HUES48 (cell line): ENCODE measurements around the gene CNTNAP2.

Source experiments
- H3K27ac ChIP-seq: one replicate; pipeline ENCODE4 v1.7.0; 2013; ENCODE audit warnings: low read depth, low read length, inconsistent platforms
- H3K27me3 ChIP-seq: 2 replicates; pipeline ENCODE4 v1.6.1; 2013; ENCODE audit warnings: mild to moderate bottlenecking, low read length; ENCODE audit not compliant: control insufficient read depth, insufficient read depth
- H3K36me3 ChIP-seq: 2 replicates; pipeline ENCODE4 v1.6.1; 2013; ENCODE audit warnings: low read length; ENCODE audit not compliant: control insufficient read depth, insufficient read depth
- H3K4me1 ChIP-seq: 2 replicates; pipeline ENCODE4 v1.6.1; 2013; ENCODE audit warnings: mild to moderate bottlenecking, low read length; ENCODE audit not compliant: control insufficient read depth, insufficient read depth
- H3K4me3 ChIP-seq: 2 replicates; pipeline ENCODE4 v1.5.1; 2013; ENCODE audit warnings: mild to moderate bottlenecking, low read depth, low read length
- H3K9ac ChIP-seq: 2 replicates; pipeline ENCODE4 v1.6.1; 2013; ENCODE audit warnings: mild to moderate bottlenecking, low read depth, low read length, moderate library complexity
- H3K9me3 ChIP-seq: 2 replicates; pipeline ENCODE4 v1.6.1; 2013; ENCODE audit warnings: low read length; ENCODE audit not compliant: control insufficient read depth, insufficient read depth

The CNTNAP2 gene

GRCh38 chr7:147188467-147188866 lies 1071.9 kb downstream of the CNTNAP2 start:
- H3K27me3 ChIP-seq: no peaks in the 10 kb centered on the region
- no peaks in the 10 kb centered on the region for H3K4me1 ChIP-seq
- H3K9ac ChIP-seq: no peak overlapping the region
- no peaks in the 10 kb centered on the region for H3K9me3 ChIP-seq
- H3K27ac ChIP-seq: no peak overlapping the region
- no peak overlapping the region for H3K4me3 ChIP-seq
- H3K36me3 ChIP-seq: no peaks in the 10 kb centered on the region

DNA sequence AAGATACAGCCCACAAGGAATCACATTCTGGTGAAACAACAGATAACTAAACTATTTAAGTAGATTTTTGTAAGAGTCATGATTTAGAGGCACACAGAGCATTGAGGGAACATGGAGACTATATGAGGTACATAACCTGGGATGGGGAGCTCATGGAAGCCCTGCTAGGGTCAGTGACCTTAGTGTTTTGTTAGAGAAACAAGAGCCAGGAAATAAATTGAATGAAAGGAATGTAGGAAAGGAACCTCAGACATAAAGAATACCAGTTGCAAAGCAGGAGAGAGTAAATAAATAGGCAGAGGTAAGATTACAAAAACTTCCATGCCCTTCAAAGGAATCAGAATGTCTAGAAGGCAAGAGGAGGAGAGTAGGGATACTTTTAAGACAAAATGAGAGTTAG lies 1076.9 kb downstream of the CNTNAP2 start:
- H3K9me3 ChIP-seq: no peaks in the 10 kb centered on the region
- no peaks in the 10 kb centered on the region for H3K36me3 ChIP-seq
- H3K9ac ChIP-seq: no peak overlapping the region

DNA sequence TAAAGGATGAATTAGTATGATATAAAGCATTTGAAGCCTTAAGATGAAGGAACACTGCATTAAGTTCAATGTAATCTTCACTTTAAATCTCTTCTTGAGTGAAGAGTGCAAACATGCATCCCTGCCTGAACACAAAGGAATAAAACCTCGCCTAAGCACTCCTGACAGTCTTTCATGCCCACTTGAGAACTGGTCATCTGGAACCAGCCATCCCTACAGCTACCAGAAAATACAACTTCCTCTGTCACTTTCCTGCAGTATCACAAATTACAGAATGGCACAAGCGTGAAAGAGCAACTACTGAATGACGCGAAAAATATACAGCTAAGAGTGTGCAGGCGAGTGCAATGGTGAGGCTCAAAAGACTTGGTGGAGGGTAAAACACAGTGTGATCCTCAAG lies 1079.9 kb downstream of the CNTNAP2 start:
- Histone ChIP-seq H3K36me3 (no peaks in the 10 kb centered on the region), H3K4me3 (no peak overlapping the region), H3K9me3 (no peaks in the 10 kb centered on the region), H3K27ac (no peak overlapping the region), H3K4me1 (no peaks in the 10 kb centered on the region), H3K27me3 (no peaks in the 10 kb centered on the region), H3K9ac (no peak overlapping the region)

More for the DNA sequence above, 1076.9 kb downstream of the CNTNAP2 start:
- Histone ChIP-seq H3K27me3 (no peaks in the 10 kb centered on the region), H3K4me3 (no peak overlapping the region), H3K4me1 (no peaks in the 10 kb centered on the region), H3K27ac (no peak overlapping the region)

DNA sequence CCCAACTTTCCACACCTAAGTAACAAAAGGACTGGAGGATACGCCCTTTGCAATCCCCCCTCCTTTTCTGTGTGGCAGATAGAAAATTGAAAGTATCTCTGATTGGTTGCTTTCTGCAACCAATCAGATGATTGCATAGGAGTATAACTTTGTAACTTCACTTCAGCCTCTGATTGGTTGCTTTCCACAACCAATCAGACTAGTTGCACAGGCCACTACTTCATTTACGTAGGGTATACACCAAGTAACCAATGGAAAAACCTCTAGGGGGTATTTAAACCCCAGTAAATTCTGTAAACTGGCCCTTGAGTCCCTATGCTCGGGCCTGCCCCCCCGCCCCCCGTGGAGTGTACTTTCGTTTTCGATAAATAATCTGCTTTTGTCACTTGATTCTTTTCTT lies 1080.4 kb downstream of the CNTNAP2 start:
- H3K36me3 ChIP-seq: no peaks in the 10 kb centered on the region
- H3K9me3 ChIP-seq: no peaks in the 10 kb centered on the region
- no peak overlapping the region for H3K27ac ChIP-seq
- H3K9ac ChIP-seq: no peak overlapping the region
- H3K4me3 ChIP-seq: no peak overlapping the region
- no peaks in the 10 kb centered on the region for H3K4me1 ChIP-seq
- no peaks in the 10 kb centered on the region for H3K27me3 ChIP-seq

GRCh38 chr7:147199868-147200267 lies 1083.3 kb downstream of the CNTNAP2 start:
- H3K9ac ChIP-seq: no peak overlapping the region
- no peaks in the 10 kb centered on the region for H3K27me3 ChIP-seq
- H3K27ac ChIP-seq: no peak overlapping the region
- no peaks in the 10 kb centered on the region for H3K9me3 ChIP-seq
- no peaks in the 10 kb centered on the region for H3K4me1 ChIP-seq
- no peaks in the 10 kb centered on the region for H3K36me3 ChIP-seq
- H3K4me3 ChIP-seq: no peak overlapping the region

GRCh38 chr7:147207988-147208387 lies 1091.4 kb downstream of the CNTNAP2 start:
- Histone ChIP-seq H3K27me3 (no peaks in the 10 kb centered on the region), H3K9ac (no peak overlapping the region), H3K4me1 (peaks cover 9% of the 10 kb centered on the region), H3K27ac (no peak overlapping the region), H3K4me3 (no peak overlapping the region), H3K36me3 (no peaks in the 10 kb centered on the region), H3K9me3 (no peaks in the 10 kb centered on the region)

DNA sequence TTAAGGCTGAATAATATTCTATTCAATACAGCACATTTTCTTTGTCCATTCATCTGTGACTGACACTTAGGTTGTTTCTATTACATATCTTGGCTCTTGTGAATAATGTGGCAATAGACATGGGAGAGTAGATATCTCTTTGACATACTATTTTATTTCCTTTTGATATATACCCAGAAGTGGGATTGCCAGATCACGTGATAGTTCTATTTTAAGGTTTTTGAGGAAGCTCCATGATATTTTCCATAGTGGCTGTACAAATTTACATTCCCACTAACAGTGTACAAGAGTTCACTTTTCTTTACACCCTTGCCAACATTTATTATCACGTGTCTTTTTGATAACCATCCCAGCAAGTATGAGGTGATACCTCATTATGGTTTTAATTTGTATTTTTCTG lies 1114.7 kb downstream of the CNTNAP2 start:
- Histone ChIP-seq H3K9me3 (no peaks in the 10 kb centered on the region), H3K9ac (no peak overlapping the region), H3K36me3 (no peaks in the 10 kb centered on the region), H3K4me3 (no peak overlapping the region), H3K27me3 (no peaks in the 10 kb centered on the region), H3K4me1 (no peaks in the 10 kb centered on the region), H3K27ac (no peak overlapping the region)

GRCh38 chr7:147235645-147236382 lies 1119.2 kb downstream of the CNTNAP2 start:
- Histone ChIP-seq H3K9ac (no peak overlapping the region), H3K36me3 (no peaks in the 10 kb centered on the region), H3K4me1 (no peaks in the 10 kb centered on the region), H3K4me3 (no peak overlapping the region), H3K27me3 (no peaks in the 10 kb centered on the region), H3K27ac (no peak overlapping the region), H3K9me3 (no peaks in the 10 kb centered on the region)

DNA sequence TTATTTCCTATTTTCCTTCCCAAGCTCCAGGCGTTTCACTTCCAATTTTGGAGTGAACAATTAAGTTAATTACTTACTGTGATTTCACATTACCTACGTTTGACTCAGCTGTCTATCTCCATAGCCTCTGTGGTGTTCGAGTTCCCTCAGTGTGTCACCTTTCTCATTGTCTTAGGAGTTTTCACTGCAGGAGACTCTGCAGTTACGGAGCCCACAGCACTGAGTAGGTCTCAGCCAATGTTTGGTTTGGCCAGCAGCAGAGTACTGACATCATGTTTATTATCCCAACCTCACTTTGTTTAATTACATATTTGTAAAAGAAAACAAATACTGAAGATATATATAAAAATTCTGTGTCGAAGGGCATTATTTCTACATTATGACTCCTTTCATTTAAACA lies 1123.9 kb downstream of the CNTNAP2 start:
- Histone ChIP-seq H3K27me3 (no peaks in the 10 kb centered on the region), H3K4me1 (no peaks in the 10 kb centered on the region), H3K36me3 (no peaks in the 10 kb centered on the region), H3K27ac (no peak overlapping the region), H3K9me3 (no peaks in the 10 kb centered on the region), H3K9ac (no peak overlapping the region), H3K4me3 (no peak overlapping the region)

DNA sequence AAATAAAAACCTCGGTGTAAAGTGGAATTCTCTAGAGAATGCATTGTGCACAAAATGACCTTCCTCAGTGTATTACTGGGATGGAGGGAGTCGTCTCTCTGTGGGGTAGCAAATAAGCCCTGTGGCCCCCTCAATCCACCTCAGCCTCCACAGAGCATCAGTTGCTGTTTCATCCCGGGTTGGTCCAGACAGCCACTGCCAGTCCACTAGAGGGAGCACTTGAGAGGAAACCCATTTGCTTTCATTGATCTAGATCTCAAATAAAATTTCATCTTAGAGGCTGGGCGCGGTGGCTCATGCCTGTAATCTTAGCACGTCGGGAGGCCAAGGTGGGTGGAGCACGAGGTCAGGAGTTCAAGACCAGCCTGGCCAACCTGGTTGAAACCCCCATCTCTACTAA lies 1128.7 kb downstream of the CNTNAP2 start:
- no peak overlapping the region for H3K27ac ChIP-seq

GRCh38 chr7:147249956-147250355 lies 1133.4 kb downstream of the CNTNAP2 start:
- Histone ChIP-seq H3K4me1 (peaks cover 8% of the 10 kb centered on the region; the same call in 1 of the 2 replicates), H3K9ac (no peak overlapping the region), H3K9me3 (no peaks in the 10 kb centered on the region), H3K27ac (no peak overlapping the region), H3K36me3 (no peaks in the 10 kb centered on the region), H3K27me3 (no peaks in the 10 kb centered on the region), H3K4me3 (no peak overlapping the region)

More for the DNA sequence above, 1128.7 kb downstream of the CNTNAP2 start:
- Histone ChIP-seq H3K9ac (no peak overlapping the region), H3K27me3 (no peaks in the 10 kb centered on the region), H3K4me1 (peaks cover 8% of the 10 kb centered on the region; the same call in 1 of the 2 replicates), H3K4me3 (no peak overlapping the region), H3K36me3 (no peaks in the 10 kb centered on the region), H3K9me3 (no peaks in the 10 kb centered on the region)
